Upper lobe of left lung (tissue), 6 donors: ENCODE data around the gene SPTBN5. TPM values are rescaled to one million over a fixed set of nuclear protein-coding genes. Genes with fewer than 3 reads are reported as not detected.

Experiments used
- ATAC-seq, 2 donors: fragments of 200-7000 bp; cut with Tn5 transposase; one replicate each; pipeline ENCODE4 v1.9.1; 2022; ENCODE audit warnings: mild to moderate bottlenecking in 2 of 2, moderate library complexity in 2 of 2; ENCODE audit not compliant: low FRiP score in 2 of 2
- DNase-seq, 2 donors: peaks; one replicate each; pipeline ENCODE4 v3.0.0-alpha.2; 2019 to 2020
- H3K27ac ChIP-seq, 4 donors: fragments of 200-600 bp; sonication (generic); one replicate each; pipeline ENCODE4 v1.5.1; 2016 to 2019
- H3K27me3 ChIP-seq, 4 donors: fragments of 200-600 bp; sonication (generic); one replicate each; pipeline ENCODE4 v1.5.1; 2017 to 2019
- H3K36me3 ChIP-seq, 4 donors: fragments of 200-600 bp; sonication (generic); one replicate each; pipeline ENCODE4 v1.5.1; 2016 to 2019
- H3K4me1 ChIP-seq, 4 donors: fragments of 200-600 bp; sonication (generic); one replicate each; pipeline ENCODE4 v1.5.1; 2018 to 2019
- H3K4me3 ChIP-seq, 4 donors: fragments of 200-600 bp; sonication (generic); one replicate each; pipeline ENCODE4 v1.5.1; 2017 to 2019; ENCODE audit warnings: mild to moderate bottlenecking in 2 of 4, moderate library complexity in 1 of 4
- H3K9me3 ChIP-seq, 4 donors: fragments of 200-600 bp; sonication (generic); one replicate each; pipeline ENCODE4 v1.5.1; 2018 to 2019
- CTCF ChIP-seq, 6 experiments: fragments of 450-650 bp in 4 of 6; fragments of 200-600 bp in 2 of 6; sonication (generic) in 2 of 6; IDR thresholded peaks; one replicate each; pipeline ENCODE4 v1.5.1; 2016 to 2019; ENCODE audit warnings: antibody characterized with exemption in 6 of 6
- EP300 ChIP-seq, 4 donors: sonication (generic); formaldehyde crosslinking; IDR thresholded peaks; one replicate each; pipeline ENCODE4 v1.5.1; 2017; ENCODE audit warnings: antibody characterized with exemption in 4 of 4, control low read depth in 2 of 4
- POLR2A ChIP-seq, 4 donors: fragments of 450-650 bp; IDR thresholded peaks; one replicate each; pipeline ENCODE4 v1.5.1; 2016 to 2017; ENCODE audit warnings: antibody characterized with exemption in 4 of 4, mild to moderate bottlenecking in 2 of 4
- POLR2AphosphoS5 ChIP-seq, 2 donors: sonication (generic); formaldehyde crosslinking; IDR thresholded peaks; one replicate each; pipeline ENCODE4 v1.5.1; 2017; ENCODE audit warnings: antibody characterized with exemption in 2 of 2
- WGBS, 2 donors: methylation state at CpG; one replicate each; pipeline ENCODE4 v1.1.5; 2017 to 2018; 5-methylcytosine and 5-hydroxymethylcytosine counted together
- total RNA-seq, 6 donors: library from RNA; depleted of rRNA in 4 of 6; stranded (reverse); fragments of >200 nt in 4 of 6; gene quantifications; one replicate each; pipeline versions ENCODE4 v1.1.0 to v1.2.1, GENCODE V29; 2016 to 2021
- donor health status: DM: no; HTN: no; CAD: no; lungs with moderate emphysema.
- donor health status: DM: no; HTN: yes; CAD: no; lungs with severe emphysema.

SPTBN5 gene
- total RNA-seq, 6 donors from 2014 or later, result 0.20 to 9.4 (median 2.0) TPM

GRCh38 chr15:41819455-41820050 is 74.3 kb downstream of the SPTBN5 start:
- TF ChIP-seq CTCF (IDR thresholded peaks at IDR 0.05) (no peak), POLR2AphosphoS5 (IDR thresholded peaks at IDR 0.05) (no peak), POLR2A (IDR thresholded peaks at IDR 0.05) (no peak), EP300 (IDR thresholded peaks at IDR 0.05) (no peak)
- no peak overlapping the region for H3K27ac ChIP-seq
- no peaks in the 10 kb centered on the region for H3K9me3 ChIP-seq
- H3K4me3 ChIP-seq, result no peak overlapping the region
- DNase-seq (no peak), ATAC-seq (no peak)
- no peaks in the 10 kb centered on the region for H3K4me1 ChIP-seq
- H3K27me3 ChIP-seq, result no peaks in the 10 kb centered on the region
- H3K36me3 ChIP-seq, result peaks cover 0 to 100% (median 75%) of the 10 kb centered on the region in 4 donors
- 90 to 93% methylated on average over 7 to 9 of the region's 9 CpGs for WGBS, 2 donors

- no peak overlapping the region for H3K27ac ChIP-seq
- H3K27me3 ChIP-seq, result no peaks in the 10 kb centered on the region
- no peak overlapping the region for H3K4me3 ChIP-seq
- 90 to 94% methylated on average over 6 of the region's 6 CpGs for WGBS, 2 donors
- TF ChIP-seq POLR2AphosphoS5 (IDR thresholded peaks at IDR 0.05) (no peak), CTCF (IDR thresholded peaks at IDR 0.05) (no peak), EP300 (IDR thresholded peaks at IDR 0.05) (no peak), POLR2A (IDR thresholded peaks at IDR 0.05) (no peak)
- H3K4me1 ChIP-seq, result no peaks in the 10 kb centered on the region
- ATAC-seq (no peak), DNase-seq (no peak)
- H3K36me3 ChIP-seq, result peaks cover 0 to 99% (median 70%) of the 10 kb centered on the region in 4 donors
- H3K9me3 ChIP-seq, result no peaks in the 10 kb centered on the region
Observed at GRCh38 chr15:41817781-41818180, 76.1 kb downstream of the SPTBN5 start.

GRCh38 chr15:41817327-41817726 is 76.5 kb downstream of the SPTBN5 start:
- peaks cover 0 to 99% (median 66%) of the 10 kb centered on the region in 4 donors for H3K36me3 ChIP-seq
- H3K9me3 ChIP-seq, result no peaks in the 10 kb centered on the region
- no peaks in the 10 kb centered on the region for H3K4me1 ChIP-seq
- no peaks in the 10 kb centered on the region for H3K27me3 ChIP-seq
- DNase-seq, result no peak
- no peak for TF ChIP-seq POLR2AphosphoS5 (IDR thresholded peaks at IDR 0.05)
- no peak for TF ChIP-seq CTCF (IDR thresholded peaks at IDR 0.05)
- TF ChIP-seq POLR2A (IDR thresholded peaks at IDR 0.05), result no peak
- TF ChIP-seq EP300 (IDR thresholded peaks at IDR 0.05), result no peak
- no peak overlapping the region for H3K27ac ChIP-seq
- 83 to 94% methylated on average over 13 to 14 of the region's 14 CpGs for WGBS, 2 donors
- no peak for ATAC-seq
- no peak overlapping the region for H3K4me3 ChIP-seq

GRCh38 chr15:41816788-41817187 is 77.1 kb downstream of the SPTBN5 start:
- DNase-seq, result no peak
- no peaks in the 10 kb centered on the region for H3K9me3 ChIP-seq
- H3K27me3 ChIP-seq, result no peaks in the 10 kb centered on the region
- 89 to 98% methylated on average over 8 to 9 of the region's 9 CpGs for WGBS, 2 donors
- ATAC-seq, result no peak
- H3K27ac ChIP-seq, result no peak overlapping the region
- no peak for TF ChIP-seq POLR2AphosphoS5 (IDR thresholded peaks at IDR 0.05)
- H3K4me1 ChIP-seq, result no peaks in the 10 kb centered on the region
- peaks cover 0 to 97% (median 61%) of the 10 kb centered on the region in 4 donors for H3K36me3 ChIP-seq
- no peak overlapping the region for H3K4me3 ChIP-seq

GRCh38 chr15:41814534-41814933 is 79.3 kb downstream of the SPTBN5 start:
- Histone ChIP-seq H3K4me1 (peaks cover 0 to 8% (median 0%) of the 10 kb centered on the region in 4 donors), H3K9me3 (no peaks in the 10 kb centered on the region), H3K27me3 (no peaks in the 10 kb centered on the region), H3K4me3 (no peak overlapping the region), H3K36me3 (peaks cover 0 to 75% (median 49%) of the 10 kb centered on the region in 4 donors), H3K27ac (no peak overlapping the region)
- no peak for TF ChIP-seq CTCF (IDR thresholded peaks at IDR 0.05)
- TF ChIP-seq POLR2AphosphoS5 (IDR thresholded peaks at IDR 0.05), result no peak
- 89 to 91% methylated on average over 5 of the region's 5 CpGs for WGBS, 2 donors
- DNase-seq (no peak), ATAC-seq (no peak)
